ENCODE results near the gene RNF141.

GRCh38 chr11:10550503-10551289 is 9.7 kb upstream of the RNF141 start:
- TF ChIP-seq HOMEZ (CRISPR knock-in tag; IDR thresholded peaks at IDR 0.05; ENCODE audit: low read depth) (no peak), ZNF10 (CRISPR knock-in tag; IDR thresholded peaks at IDR 0.05; ENCODE audit: borderline replicate concordance, low read depth) (no peak), ZNF121 (CRISPR knock-in tag; IDR thresholded peaks at IDR 0.05) (no peak), NFKB2 (CRISPR knock-in tag; IDR thresholded peaks at IDR 0.05; ENCODE audit: borderline replicate concordance) (no peak), GPN1 (CRISPR knock-in tag; IDR thresholded peaks at IDR 0.05; ENCODE audit: borderline replicate concordance) (no peak), EED (CRISPR knock-in tag; IDR thresholded peaks at IDR 0.05) (no peak), REPIN1 (CRISPR knock-in tag; IDR thresholded peaks at IDR 0.05; ENCODE audit: borderline replicate concordance, low read depth) (no peak), JUND (CRISPR knock-in tag; IDR thresholded peaks at IDR 0.05) (no peak), EZH2 (conservative IDR thresholded peaks at IDR 0.05; ENCODE audit: low read depth, low read length) (no peak), ZBTB21 (CRISPR knock-in tag; IDR thresholded peaks at IDR 0.05) (no peak), REST (IDR thresholded peaks at IDR 0.05; ENCODE audit: borderline replicate concordance in 1 of 2, low read depth in 1 of 2, low read length in 2 of 2) (no peak), CEBPZ (IDR thresholded peaks at IDR 0.05; ENCODE audit: low read length) (no peak)
- TF ChIP-seq, protein P1, sequence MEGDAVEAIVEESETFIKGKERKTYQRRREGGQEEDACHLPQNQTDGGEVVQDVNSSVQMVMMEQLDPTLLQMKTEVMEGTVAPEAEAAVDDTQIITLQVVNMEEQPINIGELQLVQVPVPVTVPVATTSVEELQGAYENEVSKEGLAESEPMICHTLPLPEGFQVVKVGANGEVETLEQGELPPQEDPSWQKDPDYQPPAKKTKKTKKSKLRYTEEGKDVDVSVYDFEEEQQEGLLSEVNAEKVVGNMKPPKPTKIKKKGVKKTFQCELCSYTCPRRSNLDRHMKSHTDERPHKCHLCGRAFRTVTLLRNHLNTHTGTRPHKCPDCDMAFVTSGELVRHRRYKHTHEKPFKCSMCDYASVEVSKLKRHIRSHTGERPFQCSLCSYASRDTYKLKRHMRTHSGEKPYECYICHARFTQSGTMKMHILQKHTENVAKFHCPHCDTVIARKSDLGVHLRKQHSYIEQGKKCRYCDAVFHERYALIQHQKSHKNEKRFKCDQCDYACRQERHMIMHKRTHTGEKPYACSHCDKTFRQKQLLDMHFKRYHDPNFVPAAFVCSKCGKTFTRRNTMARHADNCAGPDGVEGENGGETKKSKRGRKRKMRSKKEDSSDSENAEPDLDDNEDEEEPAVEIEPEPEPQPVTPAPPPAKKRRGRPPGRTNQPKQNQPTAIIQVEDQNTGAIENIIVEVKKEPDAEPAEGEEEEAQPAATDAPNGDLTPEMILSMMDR (CRISPR knock-in tag; IDR thresholded peaks at IDR 0.05): no peak
- TF ChIP-seq, protein P2, sequence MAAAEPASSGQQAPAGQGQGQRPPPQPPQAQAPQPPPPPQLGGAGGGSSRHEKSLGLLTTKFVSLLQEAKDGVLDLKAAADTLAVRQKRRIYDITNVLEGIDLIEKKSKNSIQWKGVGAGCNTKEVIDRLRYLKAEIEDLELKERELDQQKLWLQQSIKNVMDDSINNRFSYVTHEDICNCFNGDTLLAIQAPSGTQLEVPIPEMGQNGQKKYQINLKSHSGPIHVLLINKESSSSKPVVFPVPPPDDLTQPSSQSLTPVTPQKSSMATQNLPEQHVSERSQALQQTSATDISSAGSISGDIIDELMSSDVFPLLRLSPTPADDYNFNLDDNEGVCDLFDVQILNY (CRISPR knock-in tag; conservative IDR thresholded peaks at IDR 0.05): no peak
